IPS-20b (cell line): ENCODE data around the gene RPA3.

ENCODE experiments used
- H3K27ac ChIP-seq: one replicate; pipeline ENCODE4 v1.5.1; 2013; ENCODE audit warnings: low read length
- H3K27me3 ChIP-seq: 2 replicates; pipeline ENCODE4 v1.6.1; 2013; ENCODE audit warnings: mild to moderate bottlenecking, low read length, inconsistent platforms; ENCODE audit not compliant: insufficient read depth
- H3K36me3 ChIP-seq: 2 replicates; pipeline ENCODE4 v1.6.1; 2013; ENCODE audit warnings: low read depth, mild to moderate bottlenecking, inconsistent platforms, low read length, moderate library complexity; ENCODE audit not compliant: insufficient read depth
- H3K4me1 ChIP-seq: 2 replicates; pipeline ENCODE4 v1.6.1; 2013; ENCODE audit warnings: mild to moderate bottlenecking, control low read depth, inconsistent platforms, low read length, moderate library complexity; ENCODE audit not compliant: insufficient read depth
- H3K4me3 ChIP-seq: 2 replicates; pipeline ENCODE4 v1.5.1; 2013; ENCODE audit warnings: mild to moderate bottlenecking, low read length, inconsistent platforms
- H3K9ac ChIP-seq: 2 replicates; pipeline ENCODE4 v1.6.1; 2013; ENCODE audit warnings: low read depth, mild to moderate bottlenecking, inconsistent platforms, low read length, moderate library complexity
- H3K9me3 ChIP-seq: 2 replicates; pipeline ENCODE4 v1.6.1; 2013; ENCODE audit warnings: mild to moderate bottlenecking, low read depth, low read length, inconsistent platforms; ENCODE audit not compliant: insufficient read depth

RPA3 gene

DNA sequence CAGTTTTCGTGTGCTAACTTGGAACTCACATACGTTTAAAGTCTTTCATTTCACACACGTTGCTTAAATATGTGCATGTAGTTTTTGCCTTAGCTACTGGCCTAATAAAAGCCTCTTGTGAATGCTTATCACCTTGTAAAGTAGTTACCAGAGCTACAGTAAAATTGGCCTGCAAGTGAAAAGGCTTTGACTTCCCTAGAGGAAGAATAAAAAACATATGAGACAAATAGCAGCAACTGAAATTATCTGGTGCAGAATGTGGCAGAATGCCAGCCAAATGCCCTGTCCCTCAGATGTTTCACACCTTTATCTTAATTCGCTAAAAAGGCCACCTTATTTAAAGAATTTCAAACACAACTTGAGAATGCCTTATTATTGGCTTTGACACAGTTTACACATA lies 28.1 kb upstream of the RPA3 start:
- H3K4me3 ChIP-seq, result no peak overlapping the region
- H3K27ac ChIP-seq, result no peak overlapping the region
- no peaks in the 10 kb centered on the region for H3K9me3 ChIP-seq
- no peaks in the 10 kb centered on the region for H3K36me3 ChIP-seq
- no peaks in the 10 kb centered on the region for H3K4me1 ChIP-seq
- no peak overlapping the region for H3K9ac ChIP-seq
- no peaks in the 10 kb centered on the region for H3K27me3 ChIP-seq

DNA sequence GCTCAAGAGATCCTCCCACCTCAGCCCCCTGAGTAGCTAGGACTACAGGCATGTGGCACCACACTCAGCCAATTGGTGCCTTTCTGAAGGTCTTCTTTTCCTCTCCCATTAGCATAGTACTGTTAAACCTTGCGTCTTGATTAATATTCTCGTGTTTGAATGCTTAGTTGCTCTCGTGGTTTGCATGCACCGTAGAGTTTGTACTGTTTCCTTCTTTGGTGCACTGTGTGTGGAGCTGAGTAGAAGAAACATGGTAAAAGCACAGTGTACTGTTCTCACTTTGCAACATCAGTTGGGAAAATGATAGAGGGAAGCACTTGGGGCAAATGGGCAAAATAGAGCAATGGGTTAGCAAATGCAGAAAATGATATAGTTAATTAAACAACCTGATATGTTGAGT lies 27.6 kb upstream of the RPA3 start:
- H3K9me3 ChIP-seq, result no peaks in the 10 kb centered on the region
- no peaks in the 10 kb centered on the region for H3K4me1 ChIP-seq
- no peak overlapping the region for H3K27ac ChIP-seq
- no peaks in the 10 kb centered on the region for H3K27me3 ChIP-seq
- no peak overlapping the region for H3K9ac ChIP-seq
- H3K36me3 ChIP-seq, result no peaks in the 10 kb centered on the region
- H3K4me3 ChIP-seq, result no peak overlapping the region

DNA sequence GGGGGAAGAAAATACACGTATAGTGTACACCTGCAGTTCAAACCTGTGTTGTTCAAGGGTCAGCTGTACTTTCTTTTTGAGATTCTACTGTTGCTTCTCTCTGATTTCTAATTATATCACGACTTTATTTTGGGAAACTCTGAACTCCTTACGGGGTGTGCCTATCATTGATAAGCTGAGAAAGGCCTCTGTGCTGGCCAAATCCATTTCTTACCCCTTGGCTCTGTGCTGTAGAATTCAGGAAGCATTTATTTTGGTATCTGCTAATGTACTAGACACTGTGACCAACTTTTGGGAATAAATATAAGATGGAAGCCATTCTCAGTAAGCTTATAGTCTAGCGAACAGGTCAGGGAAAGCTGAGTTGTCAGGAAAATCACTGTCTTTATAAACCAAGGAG lies 26.9 kb upstream of the RPA3 start:
- H3K4me1 ChIP-seq, result no peaks in the 10 kb centered on the region
- H3K4me3 ChIP-seq, result no peak overlapping the region
- H3K36me3 ChIP-seq, result no peaks in the 10 kb centered on the region
- no peaks in the 10 kb centered on the region for H3K9me3 ChIP-seq
- no peak overlapping the region for H3K27ac ChIP-seq
- H3K9ac ChIP-seq, result no peak overlapping the region
- H3K27me3 ChIP-seq, result no peaks in the 10 kb centered on the region

DNA sequence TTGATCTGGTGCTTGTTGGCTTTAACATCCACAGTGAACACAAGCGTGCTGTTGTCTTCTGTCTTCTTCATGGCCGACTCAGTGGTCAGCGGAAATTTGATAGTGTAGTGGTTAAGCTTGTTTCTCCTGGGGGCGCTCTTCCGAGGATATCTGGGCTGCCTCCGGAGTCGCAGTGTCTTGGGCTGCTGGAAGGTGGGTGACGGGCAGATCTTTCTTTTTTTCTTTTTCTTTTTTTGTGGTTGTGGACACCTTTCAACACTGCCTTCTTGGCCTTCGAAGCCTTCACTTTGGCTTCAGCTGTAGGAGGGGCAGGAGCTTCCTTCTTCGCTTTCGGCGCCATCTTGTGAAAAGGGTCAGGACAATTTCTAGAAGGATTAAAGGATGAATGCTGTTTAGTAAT lies 23.8 kb upstream of the RPA3 start:
- Histone ChIP-seq H3K4me1 (no peaks in the 10 kb centered on the region; the same call in 1 of the 2 replicates), H3K9me3 (no peaks in the 10 kb centered on the region), H3K27me3 (no peaks in the 10 kb centered on the region), H3K4me3 (no peak overlapping the region), H3K27ac (no peak overlapping the region), H3K36me3 (no peaks in the 10 kb centered on the region), H3K9ac (no peak overlapping the region)

DNA sequence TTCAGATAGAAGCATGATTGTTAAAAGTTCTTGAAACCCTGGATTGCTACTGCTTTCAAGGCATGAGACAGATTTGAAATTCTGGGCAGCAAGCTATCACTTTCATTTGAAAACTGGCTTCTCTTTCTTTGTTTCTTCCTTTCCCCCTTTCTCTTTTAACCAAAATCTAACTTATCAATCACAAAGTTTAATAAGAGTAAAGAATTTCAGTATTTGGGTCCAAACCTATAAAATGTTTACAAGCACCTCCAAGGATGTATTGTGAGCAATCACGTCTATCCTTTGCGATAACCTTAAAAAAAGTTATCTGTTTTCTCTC lies 21.6 kb upstream of the RPA3 start:
- Histone ChIP-seq H3K36me3 (no peaks in the 10 kb centered on the region), H3K9ac (no peak overlapping the region), H3K4me3 (no peak overlapping the region), H3K4me1 (peaks cover 8% of the 10 kb centered on the region; the same call in 1 of the 2 replicates), H3K27me3 (no peaks in the 10 kb centered on the region), H3K9me3 (no peaks in the 10 kb centered on the region), H3K27ac (no peak overlapping the region)

DNA sequence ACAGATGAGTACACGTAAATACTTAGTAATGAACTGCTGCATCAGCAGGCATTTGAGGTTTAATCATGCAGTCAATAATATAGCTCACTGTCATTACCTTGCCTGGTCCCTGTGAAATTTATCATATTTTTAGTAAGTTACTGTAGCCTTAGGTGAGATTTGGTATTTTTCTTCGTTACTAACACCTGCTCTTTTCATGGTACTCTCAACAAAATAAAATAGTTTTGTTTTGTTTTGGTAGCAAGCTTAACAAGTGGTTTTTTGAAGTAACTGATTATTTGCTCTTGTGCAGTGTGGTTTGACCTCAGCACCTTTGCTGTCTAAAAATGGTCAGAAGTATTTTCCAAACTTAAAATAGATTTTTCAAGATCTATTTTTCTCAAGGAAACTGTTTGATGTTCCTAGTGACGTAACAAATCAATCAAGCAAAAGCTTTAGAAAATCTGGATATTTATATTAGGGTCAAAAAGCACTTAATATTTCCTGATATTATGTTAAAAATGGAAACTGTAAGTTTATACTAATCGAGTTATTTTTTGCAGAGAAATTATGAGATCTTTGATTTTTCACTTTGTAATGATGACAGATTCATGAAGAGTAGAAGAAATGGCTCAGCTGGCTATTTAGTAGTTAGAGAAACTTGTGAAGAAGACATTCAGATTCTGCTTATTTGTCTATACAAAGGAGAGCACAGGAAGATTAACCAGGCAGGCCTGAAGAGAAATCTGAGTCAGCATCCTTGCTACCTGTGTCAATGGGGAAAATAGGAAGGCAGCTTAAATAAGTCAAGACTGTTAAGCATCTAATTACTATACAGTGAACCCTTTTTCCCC lies 21.0 kb upstream of the RPA3 start:
- Histone ChIP-seq H3K27ac (no peak overlapping the region), H3K4me1 (peaks cover 8% of the 10 kb centered on the region; the same call in 1 of the 2 replicates), H3K27me3 (no peaks in the 10 kb centered on the region), H3K9ac (no peak overlapping the region), H3K4me3 (no peak overlapping the region), H3K9me3 (no peaks in the 10 kb centered on the region), H3K36me3 (no peaks in the 10 kb centered on the region)

DNA sequence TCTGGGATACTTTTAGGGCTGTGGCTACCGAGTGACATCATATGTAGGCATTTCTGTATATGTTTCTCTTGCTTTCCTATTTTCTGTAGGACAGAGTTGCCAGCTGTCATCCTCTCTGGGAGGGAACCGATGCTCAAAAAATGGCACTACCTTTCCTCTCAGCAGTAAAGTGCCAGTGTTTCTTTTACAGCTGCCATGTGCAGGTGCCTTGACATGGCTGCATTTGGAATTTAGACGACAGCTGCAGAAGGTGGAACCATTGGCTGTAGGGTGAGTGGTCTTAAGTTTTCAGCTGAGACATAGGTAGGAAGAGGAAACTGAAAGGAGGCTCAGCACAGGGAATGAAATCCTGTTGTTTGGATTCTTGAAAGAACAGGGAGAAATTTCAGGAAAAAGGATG lies 20.2 kb upstream of the RPA3 start:
- peaks cover 8% of the 10 kb centered on the region; the same call in 1 of the 2 replicates for H3K4me1 ChIP-seq
- no peaks in the 10 kb centered on the region for H3K27me3 ChIP-seq
- H3K9me3 ChIP-seq, result no peaks in the 10 kb centered on the region
- no peaks in the 10 kb centered on the region for H3K36me3 ChIP-seq
- H3K27ac ChIP-seq, result no peak overlapping the region
- H3K4me3 ChIP-seq, result no peak overlapping the region
- H3K9ac ChIP-seq, result no peak overlapping the region

DNA sequence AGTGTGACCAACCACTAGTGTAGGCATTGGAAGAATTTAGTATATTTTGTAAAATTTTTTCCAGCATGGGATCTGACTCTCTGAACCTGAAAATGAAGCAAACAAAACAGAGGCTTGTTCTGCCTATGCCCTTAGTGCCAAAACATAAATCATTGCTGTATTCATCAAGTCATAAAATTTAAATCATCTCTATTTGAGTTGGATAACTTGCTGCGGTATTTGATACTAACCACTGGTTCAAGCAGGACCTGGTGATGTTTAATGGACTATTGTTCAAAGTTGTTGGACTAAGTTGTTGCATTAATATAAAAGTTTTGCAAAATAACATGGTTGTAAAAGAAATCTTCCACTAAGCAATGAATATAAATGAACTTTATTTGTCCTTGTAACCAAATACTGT lies 19.8 kb upstream of the RPA3 start:
- Histone ChIP-seq H3K4me1 (peaks cover 8% of the 10 kb centered on the region; the same call in 1 of the 2 replicates), H3K36me3 (no peaks in the 10 kb centered on the region), H3K4me3 (no peak overlapping the region), H3K27ac (no peak overlapping the region), H3K9ac (no peak overlapping the region), H3K9me3 (no peaks in the 10 kb centered on the region), H3K27me3 (no peaks in the 10 kb centered on the region)

DNA sequence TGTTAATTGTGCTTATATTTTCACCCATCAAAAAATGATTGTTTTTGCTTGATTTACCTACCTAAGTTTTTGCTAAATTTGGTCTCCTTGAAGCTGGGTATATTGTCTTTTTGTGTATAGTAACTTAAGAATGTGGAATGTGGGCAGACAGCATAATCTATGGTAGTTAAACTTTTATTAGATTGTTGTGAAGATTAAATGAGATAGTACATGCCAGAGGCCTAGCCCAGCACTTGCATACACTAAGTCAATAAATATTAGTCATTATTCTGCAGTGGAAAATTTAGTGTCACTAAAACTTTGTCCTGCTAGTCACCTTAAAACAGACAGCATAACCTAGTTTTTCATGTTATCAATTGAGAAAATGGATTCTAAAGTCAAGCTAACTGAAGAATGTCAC lies 19.3 kb upstream of the RPA3 start:
- no peak overlapping the region for H3K27ac ChIP-seq

DNA sequence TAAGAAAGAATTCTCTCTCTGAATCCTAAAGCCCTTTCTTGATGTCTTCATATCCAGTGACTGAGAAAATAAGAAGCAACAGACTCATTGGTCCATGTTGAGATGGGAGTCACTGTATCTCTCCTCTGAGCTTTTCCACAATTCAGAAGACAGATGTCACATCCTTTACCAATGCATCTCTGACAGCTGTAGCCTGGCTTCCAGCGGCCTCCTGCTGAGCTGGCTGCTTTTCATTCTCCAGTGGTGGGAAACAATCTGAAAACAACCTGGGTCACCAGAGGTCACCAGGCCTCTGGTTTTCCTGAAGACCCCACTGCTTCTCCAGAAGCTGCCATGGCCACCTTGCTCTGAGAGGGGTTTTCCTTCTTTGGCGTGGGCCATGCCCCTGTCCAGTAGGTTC lies 18.3 kb upstream of the RPA3 start:
- Histone ChIP-seq H3K27ac (no peak overlapping the region), H3K9me3 (no peaks in the 10 kb centered on the region)

More for the DNA sequence above, 19.3 kb upstream of the RPA3 start:
- no peaks in the 10 kb centered on the region for H3K36me3 ChIP-seq
- H3K4me1 ChIP-seq, result peaks cover 8% of the 10 kb centered on the region; the same call in 1 of the 2 replicates
- H3K27me3 ChIP-seq, result no peaks in the 10 kb centered on the region
- no peaks in the 10 kb centered on the region for H3K9me3 ChIP-seq
- H3K9ac ChIP-seq, result no peak overlapping the region
- H3K4me3 ChIP-seq, result no peak overlapping the region

DNA sequence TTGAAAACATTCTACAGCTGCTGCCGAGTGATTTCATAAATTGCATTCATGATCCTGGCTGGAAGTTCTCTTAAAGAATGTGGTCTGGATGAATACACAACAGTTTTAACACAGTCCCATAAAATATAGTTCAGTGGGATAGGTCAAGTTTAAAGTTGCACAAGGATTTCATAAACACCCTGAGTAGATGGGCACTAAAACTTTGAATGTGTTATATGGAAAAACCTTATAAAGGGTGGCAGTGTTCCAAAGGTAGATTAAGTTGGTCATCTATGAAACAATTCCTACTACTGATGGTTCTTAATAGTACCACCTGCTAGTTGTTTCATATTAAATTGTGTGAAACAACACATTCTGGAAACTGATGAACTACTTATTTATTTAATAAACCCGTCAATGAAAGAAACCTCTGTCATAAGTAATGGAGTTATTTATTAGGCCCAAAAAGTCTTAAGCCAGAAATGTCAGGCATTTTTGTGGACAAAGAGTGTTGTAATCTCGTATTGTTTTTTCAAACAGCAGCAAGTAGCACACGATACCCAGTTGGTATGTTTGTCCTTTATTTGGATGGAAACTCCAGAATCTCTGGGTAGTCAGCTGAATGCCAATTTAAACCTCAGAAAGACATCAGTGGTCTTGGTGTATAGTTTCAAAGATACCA lies 14.3 kb upstream of the RPA3 start:
- Histone ChIP-seq H3K36me3 (no peaks in the 10 kb centered on the region), H3K27me3 (no peaks in the 10 kb centered on the region), H3K27ac (no peak overlapping the region), H3K9ac (no peak overlapping the region), H3K9me3 (no peaks in the 10 kb centered on the region), H3K4me1 (peaks cover 8% of the 10 kb centered on the region; the same call in 1 of the 2 replicates), H3K4me3 (no peak overlapping the region)

More for the DNA sequence above, 18.3 kb upstream of the RPA3 start:
- Histone ChIP-seq H3K36me3 (no peaks in the 10 kb centered on the region), H3K4me3 (no peak overlapping the region), H3K27me3 (no peaks in the 10 kb centered on the region), H3K9ac (no peak overlapping the region), H3K4me1 (peaks cover 8% of the 10 kb centered on the region; the same call in 1 of the 2 replicates)

DNA sequence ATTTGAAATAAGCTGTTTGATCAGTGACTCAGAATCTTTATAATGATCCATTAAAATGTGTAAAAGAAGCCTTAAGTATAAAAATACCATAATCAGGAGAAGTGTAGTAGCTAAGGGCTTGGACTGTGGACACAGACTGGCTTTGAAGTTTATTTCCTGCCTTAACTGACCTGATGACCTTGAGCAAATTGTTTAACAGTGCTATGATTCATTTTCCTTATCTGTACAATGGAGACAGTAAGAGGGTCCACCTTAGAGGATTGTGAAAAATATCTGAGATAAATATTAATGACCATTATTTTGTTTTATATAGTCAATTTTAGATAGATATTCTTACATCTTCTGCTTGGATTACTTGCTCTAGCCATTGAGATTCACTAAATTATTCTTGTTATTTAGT lies 13.3 kb upstream of the RPA3 start:
- H3K27me3 ChIP-seq, result no peaks in the 10 kb centered on the region

More for the DNA sequence above, 13.3 kb upstream of the RPA3 start:
- Histone ChIP-seq H3K27ac (no peak overlapping the region), H3K36me3 (no peaks in the 10 kb centered on the region), H3K4me3 (no peak overlapping the region), H3K4me1 (peaks cover 3% of the 10 kb centered on the region; the same call in 1 of the 2 replicates), H3K9ac (no peak overlapping the region), H3K9me3 (no peaks in the 10 kb centered on the region; the same call in 1 of the 2 replicates)
